Mammary epithelial cell (primary cell): Measurements from ENCODE around the gene RO60.

Experiments used
- EZH2 ChIP-seq: IDR thresholded peaks from 2 replicates; pipeline ENCODE4 v1.6.1; 2012; ENCODE audit warnings: low read length, inconsistent platforms, borderline replicate concordance
- TF ChIP-seq, protein P1 (sequence below), 2 donors: IDR thresholded peaks in 1 of 2; conservative IDR thresholded peaks in 1 of 2; 2 replicates each; pipeline ENCODE4 v1.5.1; 2011 to 2012; ENCODE audit warnings: inconsistent platforms in 2 of 2, low read length in 2 of 2, mild to moderate bottlenecking in 2 of 2, control low read depth in 1 of 2, low read depth in 1 of 2; ENCODE audit not compliant: insufficient read depth in 1 of 2; ENCODE audit errors: extremely low read depth in 1 of 2

GRCh38 chr1:193011406-193011805 is 48.0 kb upstream of the RO60 start:
- TF ChIP-seq, protein P1, sequence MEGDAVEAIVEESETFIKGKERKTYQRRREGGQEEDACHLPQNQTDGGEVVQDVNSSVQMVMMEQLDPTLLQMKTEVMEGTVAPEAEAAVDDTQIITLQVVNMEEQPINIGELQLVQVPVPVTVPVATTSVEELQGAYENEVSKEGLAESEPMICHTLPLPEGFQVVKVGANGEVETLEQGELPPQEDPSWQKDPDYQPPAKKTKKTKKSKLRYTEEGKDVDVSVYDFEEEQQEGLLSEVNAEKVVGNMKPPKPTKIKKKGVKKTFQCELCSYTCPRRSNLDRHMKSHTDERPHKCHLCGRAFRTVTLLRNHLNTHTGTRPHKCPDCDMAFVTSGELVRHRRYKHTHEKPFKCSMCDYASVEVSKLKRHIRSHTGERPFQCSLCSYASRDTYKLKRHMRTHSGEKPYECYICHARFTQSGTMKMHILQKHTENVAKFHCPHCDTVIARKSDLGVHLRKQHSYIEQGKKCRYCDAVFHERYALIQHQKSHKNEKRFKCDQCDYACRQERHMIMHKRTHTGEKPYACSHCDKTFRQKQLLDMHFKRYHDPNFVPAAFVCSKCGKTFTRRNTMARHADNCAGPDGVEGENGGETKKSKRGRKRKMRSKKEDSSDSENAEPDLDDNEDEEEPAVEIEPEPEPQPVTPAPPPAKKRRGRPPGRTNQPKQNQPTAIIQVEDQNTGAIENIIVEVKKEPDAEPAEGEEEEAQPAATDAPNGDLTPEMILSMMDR (conservative IDR thresholded peaks at IDR 0.05 in 1 of 2, IDR thresholded peaks at IDR 0.05 in 1 of 2; ENCODE audit: extremely low read depth in 1 of 2, insufficient read depth in 1 of 2, low read depth in 1 of 2, low read length in 2 of 2), result no peak
- TF ChIP-seq EZH2, result no peak
